ENCODE measurements around the gene SYTL5. TPM values are rescaled to one million over a fixed set of nuclear protein-coding genes. Genes with fewer than 3 reads are reported as not detected.
A peak's percentile ranks its signal among the peaks of the same experiment; 100 is the strongest.

SYTL5 gene
- 0.26 to 0.92 TPM (median 0.27 TPM) in 3 replicates for total RNA-seq
- long read RNA-seq, partial matches to known transcripts: 0 of 1 reads
- long read RNA-seq, other reads (novel, unspliced or antisense): 1 of 1 reads

DNA sequence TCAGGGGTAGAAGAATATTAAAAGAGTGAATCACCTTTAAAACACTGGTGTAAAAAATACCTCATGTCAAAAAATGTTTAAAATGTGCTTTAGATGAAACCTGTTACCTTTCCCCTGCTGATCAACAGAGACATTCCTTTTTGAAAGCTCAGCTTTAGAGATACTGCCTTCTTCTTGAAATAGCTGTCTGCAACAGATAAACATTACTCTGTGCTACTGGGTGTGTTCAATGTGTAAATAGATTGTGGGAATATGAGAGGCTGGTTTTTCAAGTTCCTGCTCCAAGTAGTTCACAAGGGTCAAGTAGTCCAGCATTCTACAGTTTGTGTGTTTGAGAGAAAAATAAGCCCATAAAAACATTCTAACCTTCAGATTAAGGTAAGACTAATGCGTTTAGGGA is at the start of gene SYTL5:
TSS of gene SYTL5 (plus strand) at position 263 of the 400 bp plus-strand sequence. CDS start 27,337 bp downstream, outside the sequence.
- Mint-ChIP-seq H3K27ac (ENCODE audit: unreplicated experiment) (no peak within 1 kb of the TSS), H3K27me3 (ENCODE audit: low read depth) (no peaks in the 10 kb centered on the region), H3K36me3 (ENCODE audit: low read depth) (peaks cover 5% of the 10 kb centered on the region), H3K9me3 (ENCODE audit: low read depth) (peaks cover 26% of the 10 kb centered on the region), H3K4me3 (ENCODE audit: unreplicated experiment) (no peak within 1 kb of the TSS), H3K4me1 (ENCODE audit: low read depth) (peaks cover 7% of the 10 kb centered on the region)
- DNase-seq (ENCODE audit: low spot score): no peak
- TF ChIP-seq, protein P1, sequence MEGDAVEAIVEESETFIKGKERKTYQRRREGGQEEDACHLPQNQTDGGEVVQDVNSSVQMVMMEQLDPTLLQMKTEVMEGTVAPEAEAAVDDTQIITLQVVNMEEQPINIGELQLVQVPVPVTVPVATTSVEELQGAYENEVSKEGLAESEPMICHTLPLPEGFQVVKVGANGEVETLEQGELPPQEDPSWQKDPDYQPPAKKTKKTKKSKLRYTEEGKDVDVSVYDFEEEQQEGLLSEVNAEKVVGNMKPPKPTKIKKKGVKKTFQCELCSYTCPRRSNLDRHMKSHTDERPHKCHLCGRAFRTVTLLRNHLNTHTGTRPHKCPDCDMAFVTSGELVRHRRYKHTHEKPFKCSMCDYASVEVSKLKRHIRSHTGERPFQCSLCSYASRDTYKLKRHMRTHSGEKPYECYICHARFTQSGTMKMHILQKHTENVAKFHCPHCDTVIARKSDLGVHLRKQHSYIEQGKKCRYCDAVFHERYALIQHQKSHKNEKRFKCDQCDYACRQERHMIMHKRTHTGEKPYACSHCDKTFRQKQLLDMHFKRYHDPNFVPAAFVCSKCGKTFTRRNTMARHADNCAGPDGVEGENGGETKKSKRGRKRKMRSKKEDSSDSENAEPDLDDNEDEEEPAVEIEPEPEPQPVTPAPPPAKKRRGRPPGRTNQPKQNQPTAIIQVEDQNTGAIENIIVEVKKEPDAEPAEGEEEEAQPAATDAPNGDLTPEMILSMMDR (IDR thresholded peaks at IDR 0.05): no peak

DNA sequence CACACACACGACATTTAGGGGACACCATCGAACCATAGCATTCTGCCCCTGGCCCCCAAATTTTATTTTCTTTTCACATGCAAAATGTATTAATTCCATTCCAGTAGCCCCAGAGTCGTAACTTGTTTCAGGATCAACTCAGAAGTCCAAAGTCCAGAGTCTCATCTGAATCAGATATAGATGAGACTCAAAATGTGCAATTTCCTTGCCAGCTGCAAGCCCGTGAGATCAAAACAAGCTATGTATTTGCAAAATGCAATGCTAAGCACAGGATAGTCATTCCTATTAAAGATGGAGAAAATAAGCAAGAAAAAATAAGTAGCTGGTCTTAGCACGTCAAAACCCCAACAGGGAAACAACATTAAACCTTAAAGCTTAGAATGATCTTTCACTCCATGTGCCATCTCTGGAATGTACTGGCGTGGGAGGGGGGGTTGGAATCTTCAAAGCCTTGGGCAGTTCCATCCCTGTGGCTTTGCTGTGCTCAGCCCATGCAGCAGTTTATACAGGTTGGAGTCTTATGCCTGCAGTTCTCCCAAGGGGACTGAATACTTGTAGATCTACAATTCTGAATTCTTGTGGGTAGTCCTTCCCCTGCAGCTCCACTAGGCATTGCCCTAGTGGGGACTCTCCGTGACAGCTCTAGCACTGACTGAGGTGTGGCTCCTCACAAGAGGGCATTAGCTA is 47.7 kb upstream of the SYTL5 start:
- no peaks in the 10 kb centered on the region for H3K27me3 Mint-ChIP-seq (ENCODE audit: low read depth)
- H3K4me3 Mint-ChIP-seq (ENCODE audit: unreplicated experiment): no peak overlapping the region
- DNase-seq (ENCODE audit: low spot score): no peak
- no peaks in the 10 kb centered on the region for H3K9me3 Mint-ChIP-seq (ENCODE audit: low read depth)
- H3K4me1 Mint-ChIP-seq (ENCODE audit: low read depth): peaks cover 18% of the 10 kb centered on the region
- TF ChIP-seq, protein P1 (IDR thresholded peaks at IDR 0.05): peak; percentile 37
- H3K36me3 Mint-ChIP-seq (ENCODE audit: low read depth): no peaks in the 10 kb centered on the region
- peak overlapping the region; percentile 23 for H3K27ac Mint-ChIP-seq (ENCODE audit: unreplicated experiment)

DNA sequence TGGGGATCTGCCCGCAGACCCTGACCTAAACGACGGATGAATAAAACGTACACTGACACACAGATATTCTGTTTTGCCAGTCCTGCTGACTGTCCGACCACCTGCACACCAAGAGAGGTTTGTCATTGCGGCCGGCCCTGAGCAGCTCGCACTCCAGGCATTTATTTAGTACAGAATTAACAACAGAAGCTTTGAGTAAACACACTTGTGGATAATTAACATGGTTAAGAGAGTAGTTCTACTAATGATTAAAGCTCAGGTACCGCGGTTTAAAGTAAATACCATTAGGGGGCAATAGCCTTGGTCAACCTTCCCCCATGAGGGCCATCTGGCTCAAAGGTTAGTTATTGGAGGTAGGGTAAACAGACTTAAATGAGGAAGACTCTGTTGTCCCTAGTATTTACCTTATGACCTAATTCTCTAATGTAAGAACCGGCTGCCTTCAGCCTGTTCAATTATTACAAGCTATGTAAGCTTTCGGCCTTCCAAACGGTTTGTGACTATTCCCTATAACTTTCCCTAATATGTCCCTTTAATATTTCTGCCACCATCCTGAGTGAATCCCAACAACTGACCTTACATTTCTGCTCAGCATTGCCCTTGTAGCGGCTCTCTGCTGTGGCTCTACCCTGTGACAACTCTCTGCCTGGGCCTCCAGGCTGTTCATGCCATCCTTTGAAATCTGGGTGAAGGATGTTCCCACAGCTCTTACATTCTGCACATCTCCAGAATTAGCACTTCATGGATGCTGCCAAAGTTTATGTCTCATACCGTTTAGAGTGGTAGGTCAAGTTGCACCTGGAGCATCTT is 46.9 kb upstream of the SYTL5 start:
- TF ChIP-seq, protein P1 (IDR thresholded peaks at IDR 0.05): no peak
- Mint-ChIP-seq H3K27me3 (ENCODE audit: low read depth) (no peaks in the 10 kb centered on the region), H3K4me1 (ENCODE audit: low read depth) (peaks cover 18% of the 10 kb centered on the region), H3K4me3 (ENCODE audit: unreplicated experiment) (no peak overlapping the region), H3K36me3 (ENCODE audit: low read depth) (no peaks in the 10 kb centered on the region), H3K27ac (ENCODE audit: unreplicated experiment) (peak overlapping the region; percentile 23), H3K9me3 (ENCODE audit: low read depth) (no peaks in the 10 kb centered on the region)
- no peak for DNase-seq (ENCODE audit: low spot score)

DNA sequence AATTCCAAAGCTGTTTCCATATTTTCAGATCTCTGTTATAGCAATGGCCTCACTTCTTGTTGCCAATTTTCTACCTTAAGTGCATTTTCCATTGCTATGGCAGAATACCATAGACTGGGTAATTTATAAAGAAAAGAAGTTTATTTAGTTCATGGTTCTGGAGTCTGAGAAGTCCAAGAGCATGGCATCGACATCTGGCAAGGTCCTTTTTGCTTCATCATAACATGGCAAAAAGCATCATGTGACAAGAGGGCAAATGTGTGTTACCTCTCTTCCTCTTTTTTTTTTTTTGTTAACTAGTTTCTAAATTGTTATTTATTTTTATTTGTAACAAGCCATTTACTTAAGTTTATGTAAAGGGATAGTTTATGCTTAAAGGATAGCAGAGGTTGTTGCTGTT is 45.2 kb upstream of the SYTL5 start:
- Mint-ChIP-seq H3K36me3 (ENCODE audit: low read depth) (no peaks in the 10 kb centered on the region), H3K9me3 (ENCODE audit: low read depth) (no peaks in the 10 kb centered on the region), H3K27me3 (ENCODE audit: low read depth) (no peaks in the 10 kb centered on the region), H3K4me3 (ENCODE audit: unreplicated experiment) (no peak overlapping the region), H3K4me1 (ENCODE audit: low read depth) (peaks cover 18% of the 10 kb centered on the region), H3K27ac (ENCODE audit: unreplicated experiment) (no peak overlapping the region)
- no peak for DNase-seq (ENCODE audit: low spot score)
- TF ChIP-seq, protein P1 (IDR thresholded peaks at IDR 0.05): no peak

DNA sequence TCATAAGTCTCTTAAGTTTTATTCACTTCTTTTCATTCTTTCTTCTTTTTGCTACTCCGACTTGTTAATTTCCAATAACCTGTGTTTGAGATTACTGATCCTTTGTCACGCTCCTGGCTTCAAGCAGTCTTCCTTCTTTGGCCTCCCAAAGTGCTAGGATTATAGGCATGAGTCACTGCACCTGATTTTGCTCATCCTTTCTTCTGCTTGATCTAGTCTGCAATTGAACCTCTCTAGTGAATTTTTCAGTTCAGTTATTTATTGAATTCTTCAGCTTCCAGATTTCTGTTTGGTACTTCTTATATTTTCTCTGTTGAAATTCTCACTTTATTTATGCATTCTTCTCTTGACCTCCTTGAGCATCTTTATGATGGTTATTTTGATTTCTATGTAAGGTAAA is 38.6 kb upstream of the SYTL5 start:
- Mint-ChIP-seq H3K9me3 (ENCODE audit: low read depth) (peaks cover 6% of the 10 kb centered on the region), H3K4me3 (ENCODE audit: unreplicated experiment) (no peak overlapping the region), H3K27me3 (ENCODE audit: low read depth) (no peaks in the 10 kb centered on the region), H3K27ac (ENCODE audit: unreplicated experiment) (no peak overlapping the region), H3K4me1 (ENCODE audit: low read depth) (no peaks in the 10 kb centered on the region), H3K36me3 (ENCODE audit: low read depth) (no peaks in the 10 kb centered on the region)
- TF ChIP-seq, protein P1 (IDR thresholded peaks at IDR 0.05): no peak
- DNase-seq (ENCODE audit: low spot score): no peak

All from chondrocyte (in vitro differentiated cells).